Measurements from ENCODE around the gene KHSRP. TPM values are rescaled to one million over a fixed set of nuclear protein-coding genes. Genes with fewer than 3 reads are reported as not detected.
A peak's percentile ranks its signal among the peaks of the same experiment; 100 is the strongest.

Gene KHSRP
- total RNA-seq, 1 donor from 2014 or later, result 42.4 TPM

- peak; percentile 99 for DNase-seq (ENCODE audit: low spot score)
Measured at GRCh38 chr19:6393074-6393982, 31.3 kb downstream of the KHSRP start, which contains the start of gene GTF2F1. TSS of gene GTF2F1 (minus strand) at chr19:6393164. CDS start at chr19:6392995, 169 bp downstream.

GRCh38 chr19:6392221-6393073, 32.2 kb downstream of the KHSRP start:
- no peak for DNase-seq (ENCODE audit: low spot score)

GRCh38 chr19:6387372-6387771, 37.2 kb downstream of the KHSRP start:
- no peak for DNase-seq (ENCODE audit: low spot score)

- no peak for DNase-seq (ENCODE audit: low spot score)
Measured at GRCh38 chr19:6384381-6384780, 40.2 kb downstream of the KHSRP start.

- DNase-seq (ENCODE audit: low spot score), result no peak
Measured at GRCh38 chr19:6383188-6383587, 41.4 kb downstream of the KHSRP start.

- no peak for DNase-seq (ENCODE audit: low spot score)
Measured at GRCh38 chr19:6381030-6381750, 43.4 kb downstream of the KHSRP start.

GRCh38 chr19:6379744-6380143, 44.9 kb downstream of the KHSRP start:
- DNase-seq (ENCODE audit: low spot score), result no peak

GRCh38 chr19:6378486-6378885, 46.1 kb downstream of the KHSRP start:
- no peak for DNase-seq (ENCODE audit: low spot score)

GRCh38 chr19:6378041-6378440, 46.6 kb downstream of the KHSRP start:
- peak; percentile 91 for DNase-seq (ENCODE audit: low spot score)

- DNase-seq (ENCODE audit: low spot score), result no peak
Measured at GRCh38 chr19:6376512-6377190, 48.0 kb downstream of the KHSRP start.

GRCh38 chr19:6375411-6376010, 49.1 kb downstream of the KHSRP start, which contains the start of gene PSPN:
TSS of gene PSPN (minus strand) at chr19:6375933. CDS start at chr19:6375849, 84 bp downstream.
- no peak for DNase-seq (ENCODE audit: low spot score)

- DNase-seq (ENCODE audit: low spot score), result no peak
Measured at GRCh38 chr19:6374711-6375410, 49.8 kb downstream of the KHSRP start.

GRCh38 chr19:6374161-6374709, 50.4 kb downstream of the KHSRP start:
- DNase-seq (ENCODE audit: low spot score), result no peak

GRCh38 chr19:6373813-6374108, 50.9 kb downstream of the KHSRP start:
- DNase-seq (ENCODE audit: low spot score), result no peak

GRCh38 chr19:6373096-6373812, 51.4 kb downstream of the KHSRP start:
- peak; percentile 99 for DNase-seq (ENCODE audit: low spot score)

GRCh38 chr19:6372594-6373095, 52.0 kb downstream of the KHSRP start, which contains the start of gene ALKBH7:
TSS of gene ALKBH7 (plus strand) at chr19:6372794. CDS start at chr19:6372821, 27 bp downstream.
- DNase-seq (ENCODE audit: low spot score), result peak; percentile 100

GRCh38 chr19:6364353-6364752, 60.3 kb downstream of the KHSRP start:
- no peak for DNase-seq (ENCODE audit: low spot score)

Data from umbilical cord (tissue), 2 donors.